Sigmoid colon (tissue), 7 donors: Measurements from ENCODE around the gene CLEC19A. TPM values are rescaled to one million over a fixed set of nuclear protein-coding genes. Genes with fewer than 3 reads are reported as not detected.

Experiments used
- DNase-seq: peaks from one replicate; pipeline ENCODE4 v3.0.0-alpha.2; 2019
- H3K27ac ChIP-seq, 4 donors: fragments of 200-600 bp; sonication (generic); one replicate each; pipeline ENCODE4 v1.5.1; 2016 to 2019; ENCODE audit warnings: mild to moderate bottlenecking in 1 of 4
- H3K27me3 ChIP-seq, 3 donors: fragments of 200-600 bp; sonication (generic); one replicate each; pipeline ENCODE4 v1.5.1; 2019; ENCODE audit warnings: mild to moderate bottlenecking in 1 of 3
- H3K36me3 ChIP-seq, 4 donors: fragments of 200-600 bp; sonication (generic); one replicate each; pipeline ENCODE4 v1.5.1; 2016 to 2019
- H3K4me1 ChIP-seq, 4 donors: fragments of 200-600 bp; sonication (generic); one replicate each; pipeline ENCODE4 v1.5.1; 2017 to 2019
- H3K4me3 ChIP-seq, 4 donors: fragments of 200-600 bp; sonication (generic); one replicate each; pipeline ENCODE4 v1.5.1; 2017 to 2019; ENCODE audit warnings: mild to moderate bottlenecking in 2 of 4, moderate library complexity in 1 of 4
- H3K9me3 ChIP-seq, 4 donors: fragments of 200-600 bp in 3 of 4; sonication (generic) in 3 of 4; one replicate each; pipeline versions ENCODE4 v1.5.1 to v1.6.1; 2013 to 2019
- CTCF ChIP-seq, 4 experiments: fragments of 450-650 bp in 3 of 4; fragments of 200-600 bp in 1 of 4; IDR thresholded peaks; one replicate each; pipeline ENCODE4 v1.5.1; 2016 to 2019; ENCODE audit warnings: antibody characterized with exemption in 4 of 4, mild to moderate bottlenecking in 3 of 4, moderate library complexity in 2 of 4
- EP300 ChIP-seq, 4 donors: sonication (generic); formaldehyde crosslinking; IDR thresholded peaks; one replicate each; pipeline ENCODE4 v1.6.1; 2017; ENCODE audit warnings: antibody characterized with exemption in 4 of 4
- POLR2A ChIP-seq, 2 donors: fragments of 450-650 bp; IDR thresholded peaks; one replicate each; pipeline ENCODE4 v1.6.1; 2016; ENCODE audit warnings: antibody characterized with exemption in 2 of 2, mild to moderate bottlenecking in 2 of 2, moderate library complexity in 2 of 2
- POLR2AphosphoS5 ChIP-seq, 4 donors: sonication (generic); formaldehyde crosslinking; IDR thresholded peaks; one replicate each; pipeline ENCODE4 v1.6.1; 2017; ENCODE audit warnings: antibody characterized with exemption in 4 of 4
- WGBS, 2 donors: extraction: QIAGEN DNeasy Blood & Tissue Kit; methylation state at CpG; one replicate each; pipeline ENCODE4 v1.1.7; 2013; 5-methylcytosine and 5-hydroxymethylcytosine counted together
- intact Hi-C: fragments of 100-400 bp; cut with DNase I; formaldehyde crosslinking; loops from one replicate; pipeline ENCODE4 v1.15.1; 2023
- polyA plus RNA-seq, 3 donors: library from polyadenylated mRNA; stranded (reverse); fragments of 200-250 nt; gene quantifications; one replicate each; pipeline ENCODE4 v1.2.3, GENCODE V29; 2013
- total RNA-seq, 4 donors: library from RNA; depleted of rRNA; stranded (reverse); fragments of >200 nt; gene quantifications; one replicate each; pipeline ENCODE4 v1.1.0, GENCODE V29; 2016
- donor health status: healthy with polysubstance abuse.
- donor health status: Bipolar disorder and iron deficiency.
- donor health status: healthy.

Gene CLEC19A
- total and polyA plus RNA-seq, 7 donors: not detected

- DNase-seq: no peak
- Histone ChIP-seq H3K4me3 (no peak overlapping the region), H3K4me1 (no peaks in the 10 kb centered on the region), H3K27me3 (peaks cover 0 to 14% (median 4%) of the 10 kb centered on the region in 3 donors), H3K27ac (no peak overlapping the region), H3K36me3 (no peaks in the 10 kb centered on the region), H3K9me3 (peaks cover 0 to 3% (median 0%) of the 10 kb centered on the region in 4 donors)
- intact Hi-C loops: no loop called here
- no peak for TF ChIP-seq POLR2AphosphoS5 (IDR thresholded peaks at IDR 0.05)
- no peak for TF ChIP-seq CTCF (IDR thresholded peaks at IDR 0.05)
- no peak for TF ChIP-seq EP300 (IDR thresholded peaks at IDR 0.05)
- no peak for TF ChIP-seq POLR2A (IDR thresholded peaks at IDR 0.05)
- WGBS, 2 donors: 82 to 83% methylated on average over 9 of the region's 9 CpGs
Measured at GRCh38 chr16:19344224-19344801, 58.8 kb downstream of the CLEC19A start.

- 76 to 80% methylated on average over 4 of the region's 4 CpGs for WGBS, 2 donors
- DNase-seq: no peak
- intact Hi-C loops: no loop called here
- H3K4me1 ChIP-seq: no peaks in the 10 kb centered on the region
- no peak overlapping the region for H3K27ac ChIP-seq
- no peak overlapping the region for H3K4me3 ChIP-seq
- peaks cover 0 to 15% (median 4%) of the 10 kb centered on the region in 3 donors for H3K27me3 ChIP-seq
- no peaks in the 10 kb centered on the region for H3K36me3 ChIP-seq
- no peak for TF ChIP-seq POLR2AphosphoS5 (IDR thresholded peaks at IDR 0.05)
- no peak for TF ChIP-seq EP300 (IDR thresholded peaks at IDR 0.05)
- no peak for TF ChIP-seq POLR2A (IDR thresholded peaks at IDR 0.05)
- no peak for TF ChIP-seq CTCF (IDR thresholded peaks at IDR 0.05)
- H3K9me3 ChIP-seq: no peaks in the 10 kb centered on the region
Measured at GRCh38 chr16:19344980-19345379, 59.4 kb downstream of the CLEC19A start.

GRCh38 chr16:19346335-19346922, 60.9 kb downstream of the CLEC19A start:
- H3K27me3 ChIP-seq: peaks cover 0 to 18% (median 4%) of the 10 kb centered on the region in 3 donors
- H3K4me3 ChIP-seq: no peak overlapping the region
- intact Hi-C loops: no loop called here
- no peaks in the 10 kb centered on the region for H3K36me3 ChIP-seq
- H3K27ac ChIP-seq: no peak overlapping the region
- no peaks in the 10 kb centered on the region for H3K4me1 ChIP-seq
- 45 to 51% methylated on average over 3 of the region's 3 CpGs for WGBS, 2 donors
- TF ChIP-seq POLR2AphosphoS5 (IDR thresholded peaks at IDR 0.05): no peak
- no peaks in the 10 kb centered on the region for H3K9me3 ChIP-seq
- DNase-seq: no peak

- H3K4me1 ChIP-seq: no peaks in the 10 kb centered on the region
- H3K9me3 ChIP-seq: no peaks in the 10 kb centered on the region
- no peak for DNase-seq
- no peak overlapping the region for H3K4me3 ChIP-seq
- intact Hi-C loops: no loop called here
- no peaks in the 10 kb centered on the region for H3K36me3 ChIP-seq
- peaks cover 0 to 18% (median 4%) of the 10 kb centered on the region in 3 donors for H3K27me3 ChIP-seq
- H3K27ac ChIP-seq: no peak overlapping the region
- TF ChIP-seq POLR2A (IDR thresholded peaks at IDR 0.05) (no peak), POLR2AphosphoS5 (IDR thresholded peaks at IDR 0.05) (no peak), EP300 (IDR thresholded peaks at IDR 0.05) (no peak), CTCF (IDR thresholded peaks at IDR 0.05) (no peak)
- 85 to 90% methylated on average over 6 of the region's 6 CpGs for WGBS, 2 donors
Measured at GRCh38 chr16:19348125-19348524, 62.6 kb downstream of the CLEC19A start.

GRCh38 chr16:19348578-19349315, 63.2 kb downstream of the CLEC19A start:
- no peak overlapping the region for H3K4me3 ChIP-seq
- H3K27me3 ChIP-seq: peaks cover 0 to 18% (median 4%) of the 10 kb centered on the region in 3 donors
- intact Hi-C loops: no loop called here
- TF ChIP-seq POLR2AphosphoS5 (IDR thresholded peaks at IDR 0.05) (no peak), CTCF (IDR thresholded peaks at IDR 0.05) (no peak), POLR2A (IDR thresholded peaks at IDR 0.05) (no peak), EP300 (IDR thresholded peaks at IDR 0.05) (no peak)
- no peak overlapping the region for H3K27ac ChIP-seq
- no peaks in the 10 kb centered on the region for H3K36me3 ChIP-seq
- no peak for DNase-seq
- no peaks in the 10 kb centered on the region for H3K9me3 ChIP-seq
- no peaks in the 10 kb centered on the region for H3K4me1 ChIP-seq
- 33 to 79% methylated on average over 11 of the region's 11 CpGs for WGBS, 2 donors
